ENCODE data around the gene ROBO1. TPM values are rescaled to one million over a fixed set of nuclear protein-coding genes. Genes with fewer than 3 reads are reported as not detected.
A peak's percentile ranks its signal among the peaks of the same experiment; 100 is the strongest.

ROBO1 gene
- total and polyA plus RNA-seq, 2 of the 13 experiments (the other 11 are each of a cell fraction or from before 2014, with no cell fraction given): 52.2 to 71.0 TPM

DNA sequence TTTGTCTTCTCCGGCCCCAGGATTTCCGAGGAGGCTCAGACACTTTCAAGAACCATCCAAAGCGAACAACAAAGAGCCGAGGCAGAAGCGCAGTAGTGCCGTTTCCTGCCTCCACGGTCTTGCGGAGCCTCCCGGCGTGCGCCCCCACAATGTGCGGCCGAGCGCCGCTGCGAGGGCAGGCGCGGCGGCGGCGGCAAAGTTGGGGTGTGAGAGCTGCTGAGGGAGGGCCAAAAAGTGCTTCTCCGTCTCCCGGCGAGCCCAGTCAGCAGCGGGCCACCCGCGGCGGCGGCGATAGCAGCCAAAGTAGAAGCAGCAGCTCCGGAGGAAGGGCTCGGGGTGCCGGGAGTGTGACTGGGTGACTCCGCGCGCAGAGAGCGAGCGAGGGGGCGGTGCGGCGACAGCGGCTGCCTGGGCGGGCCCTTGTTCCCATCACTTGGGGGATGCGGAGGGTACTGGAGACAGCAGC lies 749.1 kb downstream of the ROBO1 start:
- no peak for FAIRE-seq
- BruUV-seq (replicated peaks): no TSS peak
- no peak overlapping the region for H2AFZ ChIP-seq (ENCODE audit: low read length)
- CTCF ChIA-PET (ENCODE audit: low intra/inter-chr PET ratio, low total read pairs): no interaction called here
- in situ Hi-C loops (cut with HindIII; ENCODE audit: extremely low pct_ligation_motif_present, low pct_unique_long_range_greater_than_20kb): loop anchor here (5.0 kb wide), 1 partner anchor 351 kb away; no protein-coding TSS in a partner anchor
- H3K9me3 ChIP-seq (ENCODE audit: low read length): no peaks in the 10 kb centered on the region
- H3K4me1 ChIP-seq (ENCODE audit: insufficient read depth, low read length): peaks cover 25% of the 10 kb centered on the region
- POLR2A ChIA-PET: interaction anchor here (0.9 to 1.9 kb wide), 14 partner anchors 8 to 350 kb away, joined by 3 to 13 read pairs (median 6); no protein-coding TSS in a partner anchor
- peaks cover 65% of the 10 kb centered on the region for H3K79me2 ChIP-seq (ENCODE audit: insufficient read depth, low read length)
- 0% methylated on average over 14 of the region's 44 CpGs for WGBS (ENCODE audit: low lambda C conversion rate)
- ATAC-seq: peak; percentile 80
- peak overlapping the region; percentile 82 for H3K4me2 ChIP-seq (ENCODE audit: low read depth, low read length)
- no peaks in the 10 kb centered on the region; the same call in 1 of the 2 replicates for H4K20me1 ChIP-seq (ENCODE audit: insufficient read depth, low read length)
- no peaks in the 10 kb centered on the region for H3K36me3 ChIP-seq (replicated peaks in 1 of 2; ENCODE audit: control insufficient read depth in 1 of 2, insufficient read depth in 2 of 2, low read length in 2 of 2)
- peak; percentile 16 for DNase-seq (ENCODE audit: low spot score)
- H3K4me3 ChIP-seq (replicated peaks in 1 of 3; ENCODE audit: insufficient read depth in 1 of 3, low read depth in 2 of 3, low read length in 3 of 3): peak overlapping the region; percentile 95 to 98 (median 95)
- peak overlapping the region; percentile 88 for H3K9ac ChIP-seq (ENCODE audit: insufficient read depth, low read depth, low read length)
- H3K27me3 ChIP-seq (ENCODE audit: control insufficient read depth in 1 of 2, insufficient read depth in 2 of 2, low read length in 2 of 2): no peaks in the 10 kb centered on the region; a peak in 1 of 5 replicates
- intact Hi-C loops (cut with micrococcal nuclease; ENCODE audit: unreplicated experiment): loop anchor here (2.0 to 5.0 kb wide), 2 partner anchors 174 to 186 kb away; no protein-coding TSS in a partner anchor
- H3K27ac ChIP-seq (ENCODE audit: extremely low read length, insufficient read depth, low read length): peak overlapping the region; percentile 98
- TF ChIP-seq, protein P1, sequence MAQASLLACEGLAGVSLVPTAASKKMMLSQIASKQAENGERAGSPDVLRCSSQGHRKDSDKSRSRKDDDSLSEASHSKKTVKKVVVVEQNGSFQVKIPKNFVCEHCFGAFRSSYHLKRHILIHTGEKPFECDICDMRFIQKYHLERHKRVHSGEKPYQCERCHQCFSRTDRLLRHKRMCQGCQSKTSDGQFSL (CRISPR knock-in tag; IDR thresholded peaks at IDR 0.05): no peak
- TF ChIP-seq ZNF564 (CRISPR knock-in tag; IDR thresholded peaks at IDR 0.05) (no peak), XBP1 (CRISPR knock-in tag; IDR thresholded peaks at IDR 0.05) (no peak), MAF1 (CRISPR knock-in tag; IDR thresholded peaks at IDR 0.05; ENCODE audit: borderline replicate concordance) (no peak), ZNF841 (CRISPR knock-in tag; IDR thresholded peaks at IDR 0.05; ENCODE audit: borderline replicate concordance) (no peak), CBX5 (CRISPR knock-in tag; IDR thresholded peaks at IDR 0.05; ENCODE audit: borderline replicate concordance) (no peak), TARDBP (CRISPR knock-in tag; IDR thresholded peaks at IDR 0.05) (no peak; the same call in 1 of the 2 replicates), ZNF883 (CRISPR knock-in tag; IDR thresholded peaks at IDR 0.05; ENCODE audit: not compliant biosample characterization) (no peak), ZNF629 (CRISPR knock-in tag; conservative IDR thresholded peaks at IDR 0.05) (no peak), NFE2L1 (CRISPR knock-in tag; IDR thresholded peaks at IDR 0.05; ENCODE audit: borderline replicate concordance) (no peak), ZNF562 (CRISPR knock-in tag; IDR thresholded peaks at IDR 0.05; ENCODE audit: borderline replicate concordance) (no peak), DNMT1 (CRISPR knock-in tag; IDR thresholded peaks at IDR 0.05) (no peak), ZNF510 (CRISPR knock-in tag; IDR thresholded peaks at IDR 0.05; ENCODE audit: low read depth) (no peak), ZNF552 (CRISPR knock-in tag; IDR thresholded peaks at IDR 0.05; ENCODE audit: borderline replicate concordance) (no peak), ZNF530 (CRISPR knock-in tag; IDR thresholded peaks at IDR 0.05; ENCODE audit: low read depth) (no peak), NBN (conservative IDR thresholded peaks at IDR 0.05) (no peak), NFE2L2 (IDR thresholded peaks at IDR 0.05; ENCODE audit: low read length) (no peak), ATAD3A (CRISPR knock-in tag; IDR thresholded peaks at IDR 0.05) (no peak)
- TF ChIP-seq, protein P2, sequence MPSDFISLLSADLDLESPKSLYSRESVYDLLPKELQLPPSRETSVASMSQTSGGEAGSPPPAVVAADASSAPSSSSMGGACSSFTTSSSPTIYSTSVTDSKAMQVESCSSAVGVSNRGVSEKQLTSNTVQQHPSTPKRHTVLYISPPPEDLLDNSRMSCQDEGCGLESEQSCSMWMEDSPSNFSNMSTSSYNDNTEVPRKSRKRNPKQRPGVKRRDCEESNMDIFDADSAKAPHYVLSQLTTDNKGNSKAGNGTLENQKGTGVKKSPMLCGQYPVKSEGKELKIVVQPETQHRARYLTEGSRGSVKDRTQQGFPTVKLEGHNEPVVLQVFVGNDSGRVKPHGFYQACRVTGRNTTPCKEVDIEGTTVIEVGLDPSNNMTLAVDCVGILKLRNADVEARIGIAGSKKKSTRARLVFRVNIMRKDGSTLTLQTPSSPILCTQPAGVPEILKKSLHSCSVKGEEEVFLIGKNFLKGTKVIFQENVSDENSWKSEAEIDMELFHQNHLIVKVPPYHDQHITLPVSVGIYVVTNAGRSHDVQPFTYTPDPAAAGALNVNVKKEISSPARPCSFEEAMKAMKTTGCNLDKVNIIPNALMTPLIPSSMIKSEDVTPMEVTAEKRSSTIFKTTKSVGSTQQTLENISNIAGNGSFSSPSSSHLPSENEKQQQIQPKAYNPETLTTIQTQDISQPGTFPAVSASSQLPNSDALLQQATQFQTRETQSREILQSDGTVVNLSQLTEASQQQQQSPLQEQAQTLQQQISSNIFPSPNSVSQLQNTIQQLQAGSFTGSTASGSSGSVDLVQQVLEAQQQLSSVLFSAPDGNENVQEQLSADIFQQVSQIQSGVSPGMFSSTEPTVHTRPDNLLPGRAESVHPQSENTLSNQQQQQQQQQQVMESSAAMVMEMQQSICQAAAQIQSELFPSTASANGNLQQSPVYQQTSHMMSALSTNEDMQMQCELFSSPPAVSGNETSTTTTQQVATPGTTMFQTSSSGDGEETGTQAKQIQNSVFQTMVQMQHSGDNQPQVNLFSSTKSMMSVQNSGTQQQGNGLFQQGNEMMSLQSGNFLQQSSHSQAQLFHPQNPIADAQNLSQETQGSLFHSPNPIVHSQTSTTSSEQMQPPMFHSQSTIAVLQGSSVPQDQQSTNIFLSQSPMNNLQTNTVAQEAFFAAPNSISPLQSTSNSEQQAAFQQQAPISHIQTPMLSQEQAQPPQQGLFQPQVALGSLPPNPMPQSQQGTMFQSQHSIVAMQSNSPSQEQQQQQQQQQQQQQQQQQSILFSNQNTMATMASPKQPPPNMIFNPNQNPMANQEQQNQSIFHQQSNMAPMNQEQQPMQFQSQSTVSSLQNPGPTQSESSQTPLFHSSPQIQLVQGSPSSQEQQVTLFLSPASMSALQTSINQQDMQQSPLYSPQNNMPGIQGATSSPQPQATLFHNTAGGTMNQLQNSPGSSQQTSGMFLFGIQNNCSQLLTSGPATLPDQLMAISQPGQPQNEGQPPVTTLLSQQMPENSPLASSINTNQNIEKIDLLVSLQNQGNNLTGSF (CRISPR knock-in tag; IDR thresholded peaks at IDR 0.05): no peak
- TF ChIP-seq, protein P3, sequence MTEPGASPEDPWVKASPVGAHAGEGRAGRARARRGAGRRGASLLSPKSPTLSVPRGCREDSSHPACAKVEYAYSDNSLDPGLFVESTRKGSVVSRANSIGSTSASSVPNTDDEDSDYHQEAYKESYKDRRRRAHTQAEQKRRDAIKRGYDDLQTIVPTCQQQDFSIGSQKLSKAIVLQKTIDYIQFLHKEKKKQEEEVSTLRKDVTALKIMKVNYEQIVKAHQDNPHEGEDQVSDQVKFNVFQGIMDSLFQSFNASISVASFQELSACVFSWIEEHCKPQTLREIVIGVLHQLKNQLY (CRISPR knock-in tag; IDR thresholded peaks at IDR 0.05): no peak
